Retinal pigment epithelial cell (primary cell): ENCODE data around the gene KANK3.
"Not testable (repeated sequence)": the region's sequence is repeated elsewhere in the genome, so short reads cannot be mapped to it uniquely, and the experiment has no call there.

ENCODE experiments used
- DNase-seq: peaks from one replicate; pipeline ENCODE4 v3.0.0-alpha.2; 2010; ENCODE audit warnings: low read depth
- H3K4me3 ChIP-seq: 2 replicates; pipeline ENCODE4 v1.5.1; 2011; ENCODE audit warnings: mild to moderate bottlenecking, low read length, control low read depth, moderate library complexity
- TF ChIP-seq, protein P1 (sequence below): conservative IDR thresholded peaks from 2 replicates; pipeline ENCODE4 v1.5.1; 2011; ENCODE audit warnings: low read depth, low read length, control low read depth, inconsistent platforms

KANK3 gene

DNA sequence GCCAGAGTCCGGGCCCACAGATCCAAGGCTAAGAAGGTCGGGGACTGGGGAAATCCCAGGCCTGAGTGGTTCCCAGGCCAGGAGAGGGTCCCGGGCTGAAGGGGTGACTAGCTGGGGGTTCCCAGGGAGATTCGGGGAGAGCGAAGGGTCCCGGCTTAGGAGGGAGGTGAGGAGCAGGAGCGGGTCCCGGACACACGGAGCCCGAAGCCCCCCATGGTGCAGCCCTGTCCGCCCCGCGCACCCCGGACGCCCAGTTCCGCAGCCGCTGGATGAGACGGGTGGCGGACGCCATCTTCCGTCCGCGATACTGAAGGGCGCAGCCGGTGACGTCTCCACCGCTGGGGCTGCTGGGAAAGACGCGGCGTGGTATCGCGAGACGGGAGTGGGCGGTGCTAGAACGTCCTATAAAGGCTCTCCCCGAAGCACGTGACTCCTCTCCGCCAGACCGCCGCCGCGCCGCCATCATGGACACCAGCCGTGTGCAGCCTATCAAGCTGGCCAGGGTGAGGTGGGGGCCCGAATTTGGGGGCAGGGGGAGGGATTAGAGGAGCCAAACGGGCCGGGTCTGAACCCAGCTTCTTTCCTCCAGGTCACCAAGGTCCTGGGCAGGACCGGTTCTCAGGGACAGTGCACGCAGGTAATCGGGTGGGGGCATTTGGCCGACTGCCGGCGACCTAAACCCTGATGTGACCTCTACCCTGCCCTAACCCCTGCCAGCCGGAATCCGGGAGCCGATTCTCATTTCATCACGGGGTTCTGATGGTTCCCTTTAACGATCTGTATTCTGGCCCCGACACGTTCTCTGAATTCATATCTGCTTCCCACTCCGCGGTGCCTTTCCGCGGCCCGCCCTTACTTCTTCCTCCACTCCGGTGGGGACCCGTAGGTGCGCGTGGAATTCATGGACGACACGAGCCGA is 21.7 kb downstream of the KANK3 start, which contains the start of the genes NDUFA7 and RPS28:
NDUFA7 (minus strand) TSS at position 309 of the 919 bp plus-strand sequence; CDS start at position 292, 17 bp downstream.
RPS28 (plus strand) TSS at position 430 of the 919 bp plus-strand sequence; CDS start at position 465, 35 bp downstream.
- TF ChIP-seq, protein P1, sequence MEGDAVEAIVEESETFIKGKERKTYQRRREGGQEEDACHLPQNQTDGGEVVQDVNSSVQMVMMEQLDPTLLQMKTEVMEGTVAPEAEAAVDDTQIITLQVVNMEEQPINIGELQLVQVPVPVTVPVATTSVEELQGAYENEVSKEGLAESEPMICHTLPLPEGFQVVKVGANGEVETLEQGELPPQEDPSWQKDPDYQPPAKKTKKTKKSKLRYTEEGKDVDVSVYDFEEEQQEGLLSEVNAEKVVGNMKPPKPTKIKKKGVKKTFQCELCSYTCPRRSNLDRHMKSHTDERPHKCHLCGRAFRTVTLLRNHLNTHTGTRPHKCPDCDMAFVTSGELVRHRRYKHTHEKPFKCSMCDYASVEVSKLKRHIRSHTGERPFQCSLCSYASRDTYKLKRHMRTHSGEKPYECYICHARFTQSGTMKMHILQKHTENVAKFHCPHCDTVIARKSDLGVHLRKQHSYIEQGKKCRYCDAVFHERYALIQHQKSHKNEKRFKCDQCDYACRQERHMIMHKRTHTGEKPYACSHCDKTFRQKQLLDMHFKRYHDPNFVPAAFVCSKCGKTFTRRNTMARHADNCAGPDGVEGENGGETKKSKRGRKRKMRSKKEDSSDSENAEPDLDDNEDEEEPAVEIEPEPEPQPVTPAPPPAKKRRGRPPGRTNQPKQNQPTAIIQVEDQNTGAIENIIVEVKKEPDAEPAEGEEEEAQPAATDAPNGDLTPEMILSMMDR: no peak
- DNase-seq: peak; percentile 71

DNA sequence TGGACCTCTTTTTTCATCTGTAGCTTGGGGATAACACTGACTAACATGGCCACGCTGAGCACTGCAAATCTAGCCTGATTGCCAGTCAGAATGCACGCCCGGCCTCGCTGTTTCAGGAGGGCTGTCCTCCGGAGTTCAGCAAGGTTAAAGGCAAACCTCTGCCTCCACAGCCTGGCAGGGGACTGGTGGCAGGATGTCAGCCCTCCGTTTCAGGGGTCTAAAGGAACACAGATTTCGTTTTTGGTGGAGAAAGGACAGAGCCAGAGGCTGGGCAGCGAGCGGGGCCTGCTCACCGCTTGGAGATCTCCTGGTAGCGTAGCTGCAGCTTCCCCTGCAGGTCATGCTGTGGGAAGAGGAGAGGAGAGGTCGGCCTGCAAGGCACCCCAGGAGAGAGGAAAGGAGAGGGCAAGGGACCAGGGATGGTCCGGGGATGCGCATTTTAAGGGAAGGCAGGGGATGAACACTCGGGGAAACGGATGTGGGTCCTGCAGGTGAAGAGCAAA is 22.4 kb downstream of the KANK3 start:
- TF ChIP-seq, protein P1: peak; percentile 12
- no peak for DNase-seq
- peak overlapping the region; percentile 99 for H3K4me3 ChIP-seq

More for the DNA sequence above, 21.7 kb downstream of the KANK3 start, which contains the start of the genes NDUFA7 and RPS28:
- H3K4me3 ChIP-seq: peak within 1 kb of the TSS; percentile 99

DNA sequence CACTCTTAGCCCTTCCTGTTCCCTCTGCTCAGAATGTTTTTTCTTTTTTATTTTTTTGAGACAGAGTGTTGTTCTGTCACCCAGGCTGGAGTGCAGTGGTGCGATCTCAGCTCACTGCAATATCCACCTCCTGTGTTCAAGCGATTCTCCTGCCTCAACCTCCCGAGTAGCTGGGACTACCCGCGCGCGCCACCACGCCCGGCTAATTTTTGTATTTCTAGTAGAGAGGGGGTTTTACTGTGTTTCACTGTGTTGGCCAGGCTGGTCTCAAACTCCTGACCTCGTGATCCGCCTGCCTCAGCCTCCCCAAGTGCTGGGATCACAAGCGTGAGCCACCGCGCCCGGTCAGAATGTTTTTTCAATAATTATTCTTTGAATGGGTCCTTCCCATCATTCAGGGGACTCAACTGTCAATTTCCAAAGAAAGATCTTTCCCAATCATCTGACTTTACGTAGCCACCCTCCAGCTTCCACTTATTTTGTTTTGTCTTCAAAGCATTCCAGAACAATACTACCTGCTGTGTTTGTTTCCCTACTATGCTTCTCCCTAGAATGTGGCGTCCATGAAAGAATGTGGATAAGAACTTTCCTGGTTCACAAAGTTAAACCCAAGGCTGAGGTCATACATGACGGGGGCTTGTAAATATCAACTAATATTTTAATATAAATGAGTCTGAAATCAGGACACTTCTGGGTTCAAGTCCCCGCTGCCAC is 23.1 kb downstream of the KANK3 start:
- peak overlapping the region; percentile 99 for H3K4me3 ChIP-seq
- DNase-seq: no peak
- TF ChIP-seq, protein P1: no peak

DNA sequence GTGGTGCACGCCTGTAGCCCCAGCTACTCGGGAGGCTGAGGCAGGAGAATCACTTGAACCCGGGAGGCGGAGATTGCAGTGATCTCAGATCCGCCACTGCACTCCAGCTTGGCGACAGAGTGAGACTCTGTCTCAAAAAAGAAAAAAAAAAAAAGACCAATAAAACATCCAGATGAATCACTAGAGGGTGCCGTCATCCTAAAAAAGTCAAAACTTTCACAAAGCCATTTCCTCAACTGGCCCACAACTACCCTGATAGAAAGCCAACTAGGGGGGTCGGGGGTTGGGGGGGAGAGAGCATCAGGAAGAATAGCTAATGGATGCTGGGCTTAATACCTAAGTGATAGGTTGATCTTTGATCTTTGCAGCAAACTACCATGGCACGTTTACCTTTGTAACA is 24.2 kb downstream of the KANK3 start:
- DNase-seq, H3K4me3 ChIP-seq: not testable (repeated sequence)

DNA sequence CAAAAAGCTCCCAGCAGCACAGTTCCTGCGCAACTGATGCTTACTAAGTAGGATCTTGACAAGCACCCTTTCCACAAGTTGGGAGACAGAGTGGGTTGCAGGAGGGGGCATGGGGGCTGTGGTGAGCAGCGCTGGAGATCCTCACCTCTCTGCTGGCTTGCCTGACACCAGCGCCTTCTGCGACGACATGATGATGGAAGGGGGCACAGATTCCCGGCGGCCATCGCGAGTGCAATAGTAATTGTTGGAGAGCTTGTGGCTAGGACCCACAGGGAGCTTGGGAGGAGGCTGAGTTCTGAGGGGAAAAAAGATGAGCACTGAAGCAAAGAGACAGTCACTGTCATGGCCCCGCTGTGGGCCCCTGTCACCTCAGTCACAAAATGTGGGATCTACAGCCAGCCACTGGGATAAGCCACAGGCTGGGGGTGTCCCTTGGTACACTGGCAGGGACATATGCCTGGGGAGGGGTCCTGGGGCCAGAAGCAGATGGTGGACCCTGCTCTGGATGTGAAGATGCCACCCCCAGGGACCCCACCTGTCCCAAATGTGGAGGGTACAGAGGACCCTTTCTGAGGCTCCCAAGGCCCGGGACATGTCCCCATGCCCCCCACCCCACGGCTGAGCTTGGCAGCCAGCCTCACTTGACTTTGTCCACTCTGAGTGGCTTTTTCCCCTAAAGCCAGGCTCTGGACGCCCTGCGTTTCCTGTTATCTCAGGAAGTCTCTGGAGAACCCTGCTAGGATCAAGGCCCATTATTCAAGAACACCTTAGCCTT is 26.5 kb downstream of the KANK3 start:
- TF ChIP-seq, protein P1: no peak
- H3K4me3 ChIP-seq: no peak overlapping the region
- DNase-seq: no peak

DNA sequence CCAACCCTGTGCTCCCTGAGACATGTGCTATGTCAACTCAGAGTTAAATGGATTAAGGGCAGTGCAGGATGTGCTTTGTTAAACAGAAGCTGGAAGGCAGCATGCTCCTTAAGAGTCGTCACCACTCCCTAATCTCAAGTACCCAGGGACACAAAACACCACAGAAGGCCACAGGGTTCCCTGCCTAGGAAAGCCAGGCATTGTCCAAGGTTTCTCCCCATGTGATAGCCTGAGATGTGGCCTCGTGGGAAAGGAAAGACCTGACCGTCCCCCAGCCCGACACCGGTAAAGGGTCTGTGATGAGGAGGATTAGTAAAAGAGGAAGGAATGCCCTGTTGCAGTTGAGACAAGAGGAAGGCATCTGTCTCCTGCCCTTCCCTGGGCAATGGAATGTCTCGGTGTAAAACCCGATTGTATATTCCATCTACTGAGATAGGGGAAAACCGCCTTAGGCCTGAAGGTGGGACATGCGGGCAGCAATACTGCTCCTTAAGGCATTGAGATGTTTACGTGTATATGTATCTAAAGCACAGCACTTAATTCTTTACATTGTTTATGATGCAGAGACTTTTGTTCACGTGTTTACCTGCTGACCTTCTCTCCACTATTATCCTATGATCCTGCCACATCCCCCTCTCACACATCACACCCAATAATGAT is 28.0 kb downstream of the KANK3 start:
- not testable (repeated sequence) for DNase-seq, H3K4me3 ChIP-seq

DNA sequence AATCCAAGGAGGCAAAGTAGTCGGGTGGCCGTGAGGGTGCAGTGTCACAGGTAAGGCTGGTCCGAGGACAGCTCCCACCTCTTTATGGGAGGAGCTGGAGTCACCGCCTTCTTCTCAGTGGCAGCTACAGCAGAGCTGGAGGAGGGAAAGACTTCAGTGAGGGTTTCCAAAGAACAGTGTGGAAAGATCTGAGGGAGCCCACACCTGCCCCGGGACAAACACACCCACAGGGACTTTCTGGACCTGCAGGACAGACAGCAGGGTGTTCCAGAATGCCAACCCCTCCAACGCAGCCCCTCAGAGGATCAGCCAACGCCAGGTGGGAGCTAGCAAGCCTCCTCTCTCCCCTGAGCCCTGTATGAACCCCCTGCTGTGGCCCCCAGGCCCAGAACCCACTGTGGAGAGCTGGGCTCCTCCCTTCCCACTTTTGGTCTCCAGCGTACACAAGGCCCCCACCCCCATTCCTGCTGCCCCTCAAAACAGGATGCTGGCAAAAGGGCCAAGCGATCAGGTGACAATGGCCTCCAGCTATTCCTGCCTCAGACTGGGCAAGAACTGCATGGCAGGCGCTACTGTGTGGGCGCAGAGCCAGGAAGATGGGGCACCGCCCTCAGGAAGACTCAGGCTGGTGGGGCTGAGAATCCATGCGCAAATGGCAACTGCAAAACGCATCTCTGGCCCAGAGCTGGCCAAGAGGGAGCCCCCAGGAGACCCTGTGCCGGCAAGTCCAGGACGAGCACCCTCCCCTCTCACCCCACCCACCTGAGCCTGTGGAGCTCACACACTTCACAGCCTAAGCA is 31.4 kb downstream of the KANK3 start:
- no peak overlapping the region for H3K4me3 ChIP-seq
- DNase-seq: no peak
- TF ChIP-seq, protein P1: no peak
